ENCODE measurements around the gene TMEM121. TPM values are rescaled to one million over a fixed set of nuclear protein-coding genes. Genes with fewer than 3 reads are reported as not detected.

Gene TMEM121
- total and polyA plus RNA-seq, 10 of the 15 experiments (the other 5 are each of a cell fraction or from before 2014, with no cell fraction given), result 0.04 to 4.9 (median 1.2) TPM; not detected in 2

GRCh38 chr14:105502446-105503295 is 23.7 kb upstream of the TMEM121 start:
- no peaks in the 10 kb centered on the region for H3K9me3 ChIP-seq (replicated peaks; ENCODE audit: control insufficient read depth, insufficient read depth, low read length)
- ATAC-seq (no peak), FAIRE-seq (no peak), DNase-seq (ENCODE audit: low read depth, low spot score) (no peak)
- no peak overlapping the region for H3K4me2 ChIP-seq (ENCODE audit: control insufficient read depth, insufficient read depth)
- RAD21 ChIA-PET (ENCODE audit: unreplicated experiment), result no interaction called here
- 78% methylated on average over 13 of the region's 18 CpGs for WGBS (ENCODE audit: insufficient coverage, insufficient replicate concordance, low lambda C conversion rate, missing lambda C conversion rate)
- in situ Hi-C loops (cut with MboI), result no loop called here
- H3K36me3 ChIP-seq (ENCODE audit: control insufficient read depth in 2 of 2, insufficient read depth in 2 of 2, low read length in 1 of 2), result no peaks in the 10 kb centered on the region
- H3K27me3 ChIP-seq (replicated peaks in 1 of 2; ENCODE audit: control insufficient read depth in 2 of 2, insufficient read depth in 2 of 2, low read length in 1 of 2), result no peaks in the 10 kb centered on the region; a peak in 1 of 4 replicates
- no peak overlapping the region for H2AFZ ChIP-seq (ENCODE audit: control insufficient read depth, low read depth, low read length)
- TF ChIP-seq ATF7 (IDR thresholded peaks at IDR 0.05; ENCODE audit: low read depth) (no peak), RAD21 (IDR thresholded peaks at IDR 0.05; ENCODE audit: insufficient read depth, low read depth, low read length) (no peak), USF1 (IDR thresholded peaks at IDR 0.05; ENCODE audit: borderline replicate concordance, extremely low read length, insufficient read depth, low read depth, low read length) (peak; percentile 27), TCF12 (IDR thresholded peaks at IDR 0.05; ENCODE audit: low read depth, low read length) (no peak)
- H3K9ac ChIP-seq (ENCODE audit: control insufficient read depth, insufficient read depth, low read length), result no peak overlapping the region
- no peaks in the 10 kb centered on the region for H3K4me1 ChIP-seq (ENCODE audit: control insufficient read depth, insufficient read depth, low read length)
- POLR2A ChIA-PET, result no interaction called here
- H4K20me1 ChIP-seq (ENCODE audit: control insufficient read depth, insufficient read depth), result no peaks in the 10 kb centered on the region
- CTCF ChIA-PET, result no interaction called here
- SMC1A ChIA-PET (ENCODE audit: uncharacterized antibody, unreplicated experiment), result no interaction called here
- H3K4me3 ChIP-seq, result no peak overlapping the region
- intact Hi-C loops (cut with micrococcal nuclease; ENCODE audit: unreplicated experiment), result no loop called here
- H3K79me2 ChIP-seq (ENCODE audit: control insufficient read depth, insufficient read depth, low read length), result no peaks in the 10 kb centered on the region
- BruUV-seq (replicated peaks), result no TSS peak
- H3K27ac ChIP-seq (ENCODE audit: control insufficient read depth, insufficient read depth), result no peak overlapping the region

GRCh38 chr14:105503296-105503640 is 23.1 kb upstream of the TMEM121 start:
- ChIA-PET POLR2A (no interaction called here), SMC1A (ENCODE audit: uncharacterized antibody, unreplicated experiment) (no interaction called here)
- TF ChIP-seq NKRF (conservative IDR thresholded peaks at IDR 0.05) (no peak), FOS (IDR thresholded peaks at IDR 0.05; ENCODE audit: borderline replicate concordance, extremely low read depth, insufficient read length) (no peak), BCLAF1 (IDR thresholded peaks at IDR 0.05) (no peak), ZNF24 (IDR thresholded peaks at IDR 0.05) (no peak), ZSCAN29 (IDR thresholded peaks at IDR 0.05) (no peak), SUPT20H (IDR thresholded peaks at IDR 0.05; ENCODE audit: borderline replicate concordance, control insufficient read depth, low read depth, low read length) (no peak), CBX5 (IDR thresholded peaks at IDR 0.05; ENCODE audit: low read depth) (no peak)

More at GRCh38 chr14:105503296-105503640, 23.1 kb upstream of the TMEM121 start:
- Histone ChIP-seq H3K9me3 (replicated peaks; ENCODE audit: control insufficient read depth, insufficient read depth, low read length) (no peaks in the 10 kb centered on the region), H3K4me3 (no peak overlapping the region), H3K4me2 (ENCODE audit: control insufficient read depth, insufficient read depth) (no peak overlapping the region), H3K36me3 (ENCODE audit: control insufficient read depth in 2 of 2, insufficient read depth in 2 of 2, low read length in 1 of 2) (no peaks in the 10 kb centered on the region), H4K20me1 (ENCODE audit: control insufficient read depth, insufficient read depth) (no peaks in the 10 kb centered on the region), H3K27me3 (replicated peaks in 1 of 2; ENCODE audit: control insufficient read depth in 2 of 2, insufficient read depth in 2 of 2, low read length in 1 of 2) (peaks cover 0 to 1% of the 10 kb centered on the region in 2 experiments; a peak in 1 of 4 replicates), H3K27ac (ENCODE audit: control insufficient read depth, insufficient read depth) (no peak overlapping the region), H3K79me2 (ENCODE audit: control insufficient read depth, insufficient read depth, low read length) (no peaks in the 10 kb centered on the region), H3K9ac (ENCODE audit: control insufficient read depth, insufficient read depth, low read length) (no peak overlapping the region), H2AFZ (ENCODE audit: control insufficient read depth, low read depth, low read length) (no peak overlapping the region), H3K4me1 (ENCODE audit: control insufficient read depth, insufficient read depth, low read length) (no peaks in the 10 kb centered on the region)
- intact Hi-C loops (cut with micrococcal nuclease; ENCODE audit: unreplicated experiment) (no loop called here), in situ Hi-C loops (cut with MboI) (no loop called here)
- ATAC-seq (no peak), FAIRE-seq (no peak), DNase-seq (ENCODE audit: low read depth, low spot score) (no peak)
- 74% methylated on average over 7 of the region's 7 CpGs for WGBS (ENCODE audit: insufficient coverage, insufficient replicate concordance, low lambda C conversion rate, missing lambda C conversion rate)
- ChIA-PET RAD21 (ENCODE audit: unreplicated experiment) (no interaction called here), CTCF (no interaction called here)
- BruUV-seq (replicated peaks), result no TSS peak

Measured in GM12878 (cell line).